ENCODE data around the gene ADGRL4.

DNA sequence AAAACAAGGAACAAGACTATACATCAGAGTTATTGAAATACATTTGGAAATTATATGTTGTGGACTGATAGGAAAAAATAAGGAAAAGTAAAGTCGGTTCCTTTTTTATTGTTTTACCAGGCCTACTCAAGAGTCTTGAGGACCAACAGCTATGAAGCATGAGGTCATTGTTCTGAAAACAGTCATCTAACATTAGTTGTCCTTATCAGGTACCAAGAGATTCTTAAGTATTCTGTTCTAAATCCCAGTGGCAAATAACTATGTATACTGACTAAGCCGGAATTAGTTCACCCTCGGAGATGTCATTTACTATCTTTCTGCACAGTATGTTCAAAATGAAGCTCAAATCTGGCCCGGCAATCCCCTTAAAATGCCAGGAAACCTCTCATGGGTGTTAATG is 585 bp downstream of the ADGRL4 start:
- TF ChIP-seq, protein P1, sequence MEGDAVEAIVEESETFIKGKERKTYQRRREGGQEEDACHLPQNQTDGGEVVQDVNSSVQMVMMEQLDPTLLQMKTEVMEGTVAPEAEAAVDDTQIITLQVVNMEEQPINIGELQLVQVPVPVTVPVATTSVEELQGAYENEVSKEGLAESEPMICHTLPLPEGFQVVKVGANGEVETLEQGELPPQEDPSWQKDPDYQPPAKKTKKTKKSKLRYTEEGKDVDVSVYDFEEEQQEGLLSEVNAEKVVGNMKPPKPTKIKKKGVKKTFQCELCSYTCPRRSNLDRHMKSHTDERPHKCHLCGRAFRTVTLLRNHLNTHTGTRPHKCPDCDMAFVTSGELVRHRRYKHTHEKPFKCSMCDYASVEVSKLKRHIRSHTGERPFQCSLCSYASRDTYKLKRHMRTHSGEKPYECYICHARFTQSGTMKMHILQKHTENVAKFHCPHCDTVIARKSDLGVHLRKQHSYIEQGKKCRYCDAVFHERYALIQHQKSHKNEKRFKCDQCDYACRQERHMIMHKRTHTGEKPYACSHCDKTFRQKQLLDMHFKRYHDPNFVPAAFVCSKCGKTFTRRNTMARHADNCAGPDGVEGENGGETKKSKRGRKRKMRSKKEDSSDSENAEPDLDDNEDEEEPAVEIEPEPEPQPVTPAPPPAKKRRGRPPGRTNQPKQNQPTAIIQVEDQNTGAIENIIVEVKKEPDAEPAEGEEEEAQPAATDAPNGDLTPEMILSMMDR (IDR thresholded peaks at IDR 0.05): no peak
- TF ChIP-seq EP300 (IDR thresholded peaks at IDR 0.05) (no peak), POLR2AphosphoS5 (IDR thresholded peaks at IDR 0.05) (no peak)

All from sigmoid colon (tissue), 4 donors.